Ramos (cell line): ENCODE results near the gene H3-3A.

Source experiments
- in situ Hi-C: fragments of 300-500 bp; cut with MboI; formaldehyde crosslinking; loops from one replicate; pipeline ENCODE4 v1.14.3; 2022; ENCODE audit warnings: low sequenced_read_pairs; ENCODE audit not compliant: unreplicated experiment

Gene H3-3A

GRCh38 chr1:226109829-226110248, 47.3 kb downstream of the H3-3A start:
- in situ Hi-C loops: no loop called here

- in situ Hi-C loops: no loop called here
Observed at GRCh38 chr1:226110249-226111097, 48.0 kb downstream of the H3-3A start.

DNA sequence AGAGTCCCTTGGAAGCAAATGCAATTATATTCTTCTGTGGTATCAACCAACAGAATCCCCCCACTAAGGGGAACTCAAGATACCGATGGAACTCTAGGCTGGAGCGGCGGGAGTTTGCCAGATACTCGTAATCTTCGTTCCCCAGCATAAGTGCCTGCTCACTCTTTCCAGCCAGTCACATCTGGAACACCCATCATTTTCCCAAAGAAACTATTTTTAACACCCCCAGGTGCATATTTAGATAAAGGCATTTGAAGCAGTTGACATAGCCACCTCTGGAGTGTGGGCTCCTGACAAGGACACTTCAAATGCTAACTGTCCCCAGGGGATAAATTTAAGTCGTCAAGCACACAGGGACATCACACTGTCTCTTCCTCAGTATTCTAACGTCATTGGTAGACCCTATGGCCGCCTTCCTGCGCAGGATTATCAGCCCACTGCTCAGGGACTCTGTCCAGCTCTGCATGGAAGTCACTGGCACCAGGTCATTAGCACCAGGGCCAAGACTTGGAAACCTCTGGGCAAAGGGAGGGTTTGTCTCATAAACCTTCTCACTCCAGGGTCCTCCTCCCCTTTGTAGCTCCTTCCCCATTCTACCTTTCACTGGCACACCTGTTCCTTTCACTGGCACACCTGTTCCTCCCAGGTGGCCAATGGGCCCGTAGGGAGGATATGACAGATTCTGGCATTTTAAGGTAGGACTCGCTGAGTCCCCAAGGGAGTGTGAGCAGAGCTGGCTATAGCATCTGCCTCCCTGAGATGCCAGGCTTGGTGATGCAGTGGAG, 48.8 kb downstream of the H3-3A start:
- in situ Hi-C loops: no loop called here

DNA sequence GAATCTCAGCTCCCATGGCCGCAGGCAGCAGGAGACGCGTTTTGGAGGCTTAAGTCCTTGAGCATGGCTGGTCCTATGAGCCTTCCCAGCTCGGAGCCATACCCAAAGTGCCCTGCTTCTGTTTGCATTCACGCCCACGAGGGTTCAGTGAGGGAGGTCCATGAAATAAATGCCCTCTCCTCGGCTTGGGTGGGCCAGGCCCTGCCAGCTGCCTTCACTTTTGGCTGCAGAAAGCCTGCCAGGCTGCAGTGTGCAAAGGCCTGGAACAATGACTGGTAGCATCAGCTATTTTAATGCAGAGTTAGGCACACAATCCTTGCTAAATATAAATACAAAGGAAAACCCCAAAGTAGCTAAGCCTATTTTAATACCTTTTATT, 49.4 kb downstream of the H3-3A start:
- in situ Hi-C loops: no loop called here

- in situ Hi-C loops: no loop called here
Observed at GRCh38 chr1:226112626-226113025, 50.1 kb downstream of the H3-3A start.

DNA sequence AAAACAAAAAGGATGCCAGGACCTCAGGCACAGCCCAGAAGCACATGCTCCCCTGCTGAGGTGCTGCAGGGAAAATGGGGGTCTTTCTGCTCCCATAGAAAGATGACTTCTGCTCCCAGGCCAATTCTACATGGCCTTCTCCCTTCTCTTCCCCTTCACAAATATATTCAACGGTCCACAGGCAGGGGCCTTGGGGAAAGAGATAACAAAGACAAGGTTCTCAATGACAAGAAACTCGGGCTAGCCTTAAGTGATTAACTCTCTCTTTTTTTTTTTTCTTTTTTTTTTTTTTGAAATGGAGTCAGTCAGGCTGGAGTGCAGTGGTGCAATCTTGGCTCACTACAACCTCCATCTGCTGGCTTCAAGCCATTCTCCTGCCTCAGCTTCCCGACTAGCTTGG, 54.2 kb downstream of the H3-3A start:
- in situ Hi-C loops: loop anchor here (5.0 kb wide), 1 partner anchor 134 kb away; no protein-coding TSS in a partner anchor

- in situ Hi-C loops: loop anchor here (5.0 kb wide), 1 partner anchor 135 kb away; no protein-coding TSS in a partner anchor
Observed at GRCh38 chr1:226117330-226117729, 54.8 kb downstream of the H3-3A start.

DNA sequence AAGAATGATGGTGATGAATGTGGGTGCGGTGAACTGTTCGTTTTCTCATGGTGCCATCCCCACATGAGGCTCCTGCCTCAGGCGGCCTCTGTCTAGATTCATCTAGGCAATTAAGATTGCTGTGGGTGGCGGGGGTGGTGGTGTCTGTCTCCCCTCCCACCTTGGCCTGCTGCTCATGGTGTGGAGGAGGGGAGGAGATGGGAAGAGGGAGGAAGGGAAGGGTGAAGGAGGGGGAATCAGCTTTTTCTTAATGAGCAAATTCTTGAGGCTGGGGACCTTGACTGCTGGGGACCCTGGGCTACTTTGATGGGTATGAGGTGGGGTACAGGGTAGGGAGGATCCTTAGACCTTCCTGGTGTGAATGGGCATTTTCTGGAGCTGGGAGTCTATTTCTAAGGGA, 55.8 kb downstream of the H3-3A start:
- in situ Hi-C loops: loop anchor here (5.0 kb wide), 1 partner anchor 136 kb away; no protein-coding TSS in a partner anchor

GRCh38 chr1:226119169-226119568, 56.7 kb downstream of the H3-3A start:
- in situ Hi-C loops: loop anchor here (5.0 kb wide), 1 partner anchor 137 kb away; no protein-coding TSS in a partner anchor

DNA sequence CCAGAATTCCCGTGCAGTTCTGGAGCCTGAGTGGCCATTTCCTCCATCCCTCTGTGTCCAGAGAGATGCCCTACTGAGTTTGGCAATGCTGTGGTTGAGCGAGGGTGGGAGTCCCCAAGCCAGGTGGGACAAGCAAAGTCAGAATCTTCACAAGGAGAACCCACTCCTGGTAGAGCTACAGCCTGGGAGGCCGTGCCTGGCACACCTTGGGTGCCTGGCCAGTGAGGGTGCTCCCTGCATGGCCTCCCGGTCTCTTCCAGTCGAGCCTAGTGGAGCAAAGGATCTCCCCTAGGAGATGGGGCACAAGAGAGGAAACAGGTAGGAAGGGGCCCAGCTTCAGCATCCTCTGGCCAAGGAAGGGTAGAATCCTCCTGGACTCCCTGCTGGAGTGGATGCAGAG, 57.9 kb downstream of the H3-3A start:
- in situ Hi-C loops: loop anchor here (5.0 to 10.0 kb wide), 2 partner anchors 77 to 224 kb away; no protein-coding TSS in a partner anchor

DNA sequence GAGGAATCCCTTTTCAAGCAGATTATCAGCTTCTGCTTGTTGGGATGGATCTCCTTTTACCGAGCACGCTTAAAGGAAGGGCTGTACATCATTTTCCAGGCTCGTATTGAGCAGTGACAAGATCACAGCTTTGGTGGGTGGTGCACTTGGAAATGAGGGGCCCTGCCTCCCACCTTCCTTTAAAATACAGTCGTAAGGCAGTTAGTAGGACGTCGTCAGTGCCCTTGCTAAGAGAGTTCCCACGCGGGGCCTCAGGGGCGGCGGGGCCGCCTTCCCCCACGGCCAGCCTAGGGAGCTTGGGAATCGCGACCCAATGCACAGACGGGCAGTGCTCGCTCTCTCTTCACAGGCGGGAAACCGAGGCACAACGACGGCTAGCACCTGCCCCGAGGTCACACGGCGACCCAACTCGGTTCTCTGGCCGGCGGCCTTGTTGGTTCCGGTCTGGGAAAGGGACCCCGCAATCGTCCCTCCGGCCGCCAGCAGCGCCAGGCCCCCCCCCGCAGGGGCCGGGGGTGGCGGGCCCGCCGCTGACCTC, 58.6 kb downstream of the H3-3A start:
- in situ Hi-C loops: loop anchor here (5.0 to 10.0 kb wide), 2 partner anchors 76 to 224 kb away; no protein-coding TSS in a partner anchor
